Kidney (tissue), 14 donors: ENCODE results near the gene ROCK2. TPM values are rescaled to one million over a fixed set of nuclear protein-coding genes. Genes with fewer than 3 reads are reported as not detected.

ENCODE experiments used
- DNase-seq, 5 donors: peaks; one replicate each; pipeline ENCODE4 v3.0.0-alpha.2; 2013 to 2020
- FAIRE-seq: peaks from 2 replicates; lab custom pipeline; 2012; peaks lifted over from hg19 to GRCh38; lab: Jason Lieb, UNC
- H3K27ac ChIP-seq, 2 donors: one replicate each; pipeline ENCODE4 v1.7.0; 2013; ENCODE audit warnings: low read depth in 2 of 2, low read length in 2 of 2, inconsistent platforms in 1 of 2
- H3K27me3 ChIP-seq: one replicate; pipeline ENCODE4 v1.7.1; 2013; ENCODE audit warnings: low read length, inconsistent platforms; ENCODE audit not compliant: control insufficient read depth, insufficient read depth
- H3K36me3 ChIP-seq, 3 donors: one replicate each; pipeline versions ENCODE4 v1.7.0 to v1.7.1; 2013; ENCODE audit warnings: low read length in 3 of 3, control low read depth in 1 of 3, inconsistent platforms in 1 of 3; ENCODE audit not compliant: insufficient read depth in 3 of 3, control insufficient read depth in 2 of 3
- H3K4me1 ChIP-seq, 3 donors: one replicate each; pipeline versions ENCODE4 v1.7.0 to v1.7.1; 2013; ENCODE audit warnings: low read length in 3 of 3, inconsistent platforms in 1 of 3, low read depth in 1 of 3; ENCODE audit not compliant: control insufficient read depth in 2 of 3, insufficient read depth in 2 of 3
- H3K4me3 ChIP-seq, 3 donors: one replicate each; pipeline versions ENCODE4 v1.7.0 to v1.8.1; 2013; ENCODE audit warnings: low read length in 3 of 3, control low read depth in 1 of 3, inconsistent platforms in 1 of 3
- H3K9ac ChIP-seq, 3 donors: one replicate each; pipeline versions ENCODE4 v1.7.0 to v1.7.1; 2013; ENCODE audit warnings: low read length in 3 of 3, control low read depth in 1 of 3, inconsistent platforms in 1 of 3
- H3K9me3 ChIP-seq, 3 donors: one replicate each; pipeline versions ENCODE4 v1.7.0 to v1.7.1; 2013; ENCODE audit warnings: low read length in 3 of 3, control low read depth in 1 of 3, inconsistent platforms in 1 of 3; ENCODE audit not compliant: control insufficient read depth in 2 of 3, insufficient read depth in 1 of 3
- intact Hi-C: fragments of 100-400 bp; cut with DNase I; formaldehyde crosslinking; loops from one replicate; pipeline ENCODE4 v1.11.1; 2022
- polyA plus RNA-seq: library from polyadenylated mRNA; stranded (reverse); fragments of 350-450 nt; fragmentation: Illumina TruSeq; extraction: RNeasy Lipid Tissue Mini Kit (QIAGEN cat#74804); gene quantifications from one replicate; pipeline ENCODE4 v1.2.3, GENCODE V29; 2014; ENCODE audit warnings: low read depth, low replicate concordance; ENCODE audit not compliant: insufficient read depth
- total RNA-seq: library from RNA; stranded (reverse); fragmentation: NEBNext Ultra II Directional; extraction: Animal tissue kit (Norgen Biotek cat#: 25700); gene quantifications from one replicate; pipeline ENCODE4 v1.2.1, GENCODE V29; 2021
- TF ChIP-seq, protein P1 (sequence below): IDR thresholded peaks from 3 replicates; pipeline ENCODE4 v1.5.1; 2012; ENCODE audit warnings: mild to moderate bottlenecking, moderate library complexity, borderline replicate concordance; ENCODE audit not compliant: insufficient read depth; ENCODE audit errors: extremely low read depth
- donor health status: control.
- donor health status: control.
- donor health status: control.
- donor health status: control.
- donor health status: control.
- donor health status: DM: yes; HTN: yes; CAD: no.
- donor health status: Normal renal cell carcinoma (clear cell type).

ROCK2 gene
- total and polyA plus RNA-seq, 2 donors from 2014 or later = 6.7 to 58.3 TPM

DNA sequence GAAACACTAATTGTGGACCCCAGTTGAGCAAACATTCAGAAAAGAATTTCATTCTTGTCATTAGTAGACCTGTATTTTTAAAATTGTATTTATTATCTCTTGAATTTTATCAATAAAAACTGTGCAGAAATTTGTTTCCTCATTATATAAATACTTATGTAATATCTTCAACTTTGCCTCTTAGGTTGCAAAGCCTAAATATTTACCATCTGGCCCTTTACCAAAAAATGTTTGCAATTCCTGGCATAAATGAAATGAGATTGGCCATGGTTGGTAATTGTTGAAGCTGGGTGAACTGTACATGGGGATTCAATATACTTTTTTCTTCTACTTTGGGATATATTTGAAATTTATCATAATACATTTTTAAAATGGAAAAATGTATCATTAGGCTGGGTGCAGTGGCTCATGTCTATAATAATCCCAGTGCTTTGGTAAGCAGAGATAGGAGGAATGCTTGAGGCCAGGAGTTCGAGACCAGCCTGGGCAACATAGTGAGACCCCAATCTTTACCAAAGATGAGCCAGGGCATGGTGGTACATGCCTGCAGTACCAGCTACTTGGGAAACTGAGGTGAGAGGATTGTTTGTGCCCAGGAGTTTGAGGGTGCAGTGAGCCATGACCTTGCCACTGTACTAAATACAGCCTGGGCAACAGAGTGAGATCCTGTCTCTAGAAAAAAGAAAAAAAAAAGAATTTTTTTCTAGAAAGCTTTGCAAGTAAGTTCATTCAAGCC lies 100.2 kb downstream of the ROCK2 start:
- FAIRE-seq = no peak

DNA sequence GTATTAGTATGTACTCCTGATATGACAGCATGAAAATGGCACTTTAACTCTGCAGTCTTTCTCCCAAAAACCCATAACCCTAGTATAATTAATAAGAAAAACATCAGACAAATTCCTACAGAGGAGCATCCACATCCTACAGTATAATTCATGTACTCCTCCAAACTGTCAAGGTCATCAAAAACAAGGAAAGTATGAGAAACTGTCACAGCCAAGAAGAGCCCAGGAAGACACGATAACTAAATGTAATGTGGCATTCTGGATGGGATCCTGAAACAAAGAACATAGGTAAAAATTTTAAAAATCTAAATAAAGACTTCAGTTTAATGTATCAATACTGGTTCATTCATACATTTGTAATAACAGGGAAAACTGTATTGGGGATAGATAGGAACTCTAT lies 100.9 kb downstream of the ROCK2 start:
- no peaks in the 10 kb centered on the region for H3K4me1 ChIP-seq
- intact Hi-C loops = no loop called here
- H3K36me3 ChIP-seq = no peaks in the 10 kb centered on the region
- H3K27ac ChIP-seq = no peak overlapping the region
- DNase-seq (no peak), FAIRE-seq (no peak)
- TF ChIP-seq, protein P1, sequence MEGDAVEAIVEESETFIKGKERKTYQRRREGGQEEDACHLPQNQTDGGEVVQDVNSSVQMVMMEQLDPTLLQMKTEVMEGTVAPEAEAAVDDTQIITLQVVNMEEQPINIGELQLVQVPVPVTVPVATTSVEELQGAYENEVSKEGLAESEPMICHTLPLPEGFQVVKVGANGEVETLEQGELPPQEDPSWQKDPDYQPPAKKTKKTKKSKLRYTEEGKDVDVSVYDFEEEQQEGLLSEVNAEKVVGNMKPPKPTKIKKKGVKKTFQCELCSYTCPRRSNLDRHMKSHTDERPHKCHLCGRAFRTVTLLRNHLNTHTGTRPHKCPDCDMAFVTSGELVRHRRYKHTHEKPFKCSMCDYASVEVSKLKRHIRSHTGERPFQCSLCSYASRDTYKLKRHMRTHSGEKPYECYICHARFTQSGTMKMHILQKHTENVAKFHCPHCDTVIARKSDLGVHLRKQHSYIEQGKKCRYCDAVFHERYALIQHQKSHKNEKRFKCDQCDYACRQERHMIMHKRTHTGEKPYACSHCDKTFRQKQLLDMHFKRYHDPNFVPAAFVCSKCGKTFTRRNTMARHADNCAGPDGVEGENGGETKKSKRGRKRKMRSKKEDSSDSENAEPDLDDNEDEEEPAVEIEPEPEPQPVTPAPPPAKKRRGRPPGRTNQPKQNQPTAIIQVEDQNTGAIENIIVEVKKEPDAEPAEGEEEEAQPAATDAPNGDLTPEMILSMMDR = no peak
- H3K9me3 ChIP-seq = no peaks in the 10 kb centered on the region
- no peaks in the 10 kb centered on the region for H3K27me3 ChIP-seq
- no peak overlapping the region for H3K9ac ChIP-seq
- no peak overlapping the region for H3K4me3 ChIP-seq

More for the DNA sequence above, 100.2 kb downstream of the ROCK2 start:
- intact Hi-C loops = no loop called here
- TF ChIP-seq, protein P1 = no peak
- Histone ChIP-seq H3K27me3 (no peaks in the 10 kb centered on the region), H3K9me3 (no peaks in the 10 kb centered on the region), H3K36me3 (no peaks in the 10 kb centered on the region), H3K27ac (no peak overlapping the region), H3K9ac (no peak overlapping the region), H3K4me3 (no peak overlapping the region), H3K4me1 (no peaks in the 10 kb centered on the region)
- no peak for DNase-seq

DNA sequence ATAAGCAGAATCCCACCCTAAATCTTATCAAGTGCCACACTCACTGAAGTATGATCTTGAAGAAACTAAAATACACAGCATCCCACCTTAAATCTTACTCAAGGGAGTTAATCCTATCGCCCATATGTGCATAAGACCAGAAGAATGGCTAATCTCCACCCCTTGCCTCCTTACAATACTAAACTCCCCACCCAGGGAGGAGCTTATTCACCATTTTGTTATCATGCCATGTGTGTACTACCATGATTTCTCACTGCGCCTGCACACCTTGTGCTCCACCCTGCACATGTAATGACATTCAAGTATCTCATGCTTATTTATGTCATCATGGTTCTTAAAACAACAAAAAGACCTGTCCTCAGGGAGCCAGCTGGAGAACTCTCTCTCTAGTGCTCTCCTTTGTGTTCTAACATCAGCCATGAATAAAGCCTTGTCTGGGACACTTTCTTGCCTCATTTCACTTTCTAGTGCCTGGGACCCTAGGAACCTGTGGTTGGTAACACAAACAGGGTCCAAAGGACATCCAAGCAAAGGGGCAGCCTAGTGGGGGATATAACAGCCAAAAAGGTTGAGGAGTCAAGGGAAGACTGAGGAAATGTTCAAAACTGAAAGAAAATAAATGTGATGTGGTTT lies 101.8 kb downstream of the ROCK2 start:
- no peak for FAIRE-seq
- H3K27ac ChIP-seq = no peak overlapping the region
- no peaks in the 10 kb centered on the region for H3K36me3 ChIP-seq
- H3K4me3 ChIP-seq = no peak overlapping the region
- H3K4me1 ChIP-seq = no peaks in the 10 kb centered on the region
- H3K9ac ChIP-seq = no peak overlapping the region
- intact Hi-C loops = no loop called here
- no peaks in the 10 kb centered on the region for H3K9me3 ChIP-seq
- TF ChIP-seq, protein P1 = no peak
- no peak for DNase-seq
- no peaks in the 10 kb centered on the region for H3K27me3 ChIP-seq
